Activated gamma-delta T cell treated with Interleukin-2 at 50 U/mL for 16 hours (primary cell): Measurements from ENCODE around the gene PTOV1.

Experiments used
- DNase-seq: peaks from one replicate; pipeline ENCODE4 v3.0.0-alpha.2; 2020

Gene PTOV1

GRCh38 chr19:49877020-49877878 lies 26.3 kb downstream of the PTOV1 start, which contains the start of the genes AKT1S1 and TBC1D17:
AKT1S1 (minus strand) TSS chr19:49877355; CDS start chr19:49873295, 4,060 bp downstream.
TBC1D17 (plus strand) TSS chr19:49877702; CDS start chr19:49877724, 22 bp downstream.
- DNase-seq: peak; percentile 97

GRCh38 chr19:49877879-49878743 lies 27.2 kb downstream of the PTOV1 start:
- DNase-seq: peak; percentile 97

- no peak for DNase-seq
Measured at GRCh38 chr19:49878744-49879070, 27.7 kb downstream of the PTOV1 start.

GRCh38 chr19:49879243-49879963 lies 28.4 kb downstream of the PTOV1 start:
- no peak for DNase-seq

GRCh38 chr19:49880162-49880869 lies 29.4 kb downstream of the PTOV1 start:
- DNase-seq: no peak

DNA sequence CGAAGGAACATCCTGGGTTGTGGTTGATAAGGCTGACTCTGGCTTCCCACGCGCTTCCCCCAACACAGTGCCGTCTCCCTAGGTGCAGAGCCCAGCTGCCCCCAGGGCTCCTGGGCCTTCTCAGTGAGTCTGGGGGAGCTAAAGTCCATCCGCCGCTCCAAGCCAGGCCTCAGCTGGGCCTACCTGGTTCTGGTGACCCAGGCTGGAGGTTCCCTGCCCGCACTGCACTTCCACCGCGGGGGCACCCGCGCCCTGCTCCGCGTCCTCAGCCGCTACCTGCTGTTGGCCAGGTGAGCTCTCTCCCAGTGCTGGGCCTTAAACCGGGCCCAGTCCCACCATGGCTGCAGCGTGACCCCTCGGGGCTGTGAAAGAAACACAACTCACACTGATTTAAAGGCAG lies 30.2 kb downstream of the PTOV1 start:
- no peak for DNase-seq

DNA sequence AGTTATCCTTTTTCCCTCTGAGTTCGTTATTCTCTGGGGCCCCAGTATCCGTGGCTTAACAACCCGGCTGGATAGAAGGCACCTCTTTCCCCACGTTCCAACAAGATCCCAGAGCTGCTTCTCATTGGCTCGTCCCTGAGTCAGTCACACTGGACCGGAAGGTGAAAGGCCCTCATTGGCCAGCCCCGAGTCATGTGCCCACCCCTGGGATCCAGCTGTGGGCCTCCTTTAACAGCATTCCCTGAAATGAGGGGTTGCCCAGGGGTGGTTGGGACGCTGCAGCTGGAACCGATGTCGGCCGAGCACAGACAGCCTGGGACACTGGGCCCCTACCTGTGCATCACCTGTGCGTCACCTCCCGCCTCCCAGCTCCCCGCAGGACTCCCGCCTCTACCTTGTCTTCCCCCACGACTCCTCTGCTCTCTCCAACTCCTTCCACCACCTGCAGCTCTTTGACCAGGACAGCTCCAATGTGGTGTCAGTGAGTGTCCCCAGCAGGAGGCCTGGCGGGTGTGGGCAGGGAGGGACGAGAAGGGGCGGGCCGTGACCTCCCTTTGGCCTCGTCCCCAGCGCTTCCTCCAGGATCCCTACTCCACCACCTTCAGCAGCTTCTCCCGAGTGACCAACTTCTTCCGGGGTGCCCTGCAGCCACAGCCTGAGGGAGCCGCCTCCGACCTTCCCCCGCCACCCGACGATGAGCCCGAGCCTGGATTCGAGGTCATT lies 30.9 kb downstream of the PTOV1 start:
- DNase-seq: no peak

- DNase-seq: no peak
Measured at GRCh38 chr19:49882643-49883042, 31.7 kb downstream of the PTOV1 start.

DNA sequence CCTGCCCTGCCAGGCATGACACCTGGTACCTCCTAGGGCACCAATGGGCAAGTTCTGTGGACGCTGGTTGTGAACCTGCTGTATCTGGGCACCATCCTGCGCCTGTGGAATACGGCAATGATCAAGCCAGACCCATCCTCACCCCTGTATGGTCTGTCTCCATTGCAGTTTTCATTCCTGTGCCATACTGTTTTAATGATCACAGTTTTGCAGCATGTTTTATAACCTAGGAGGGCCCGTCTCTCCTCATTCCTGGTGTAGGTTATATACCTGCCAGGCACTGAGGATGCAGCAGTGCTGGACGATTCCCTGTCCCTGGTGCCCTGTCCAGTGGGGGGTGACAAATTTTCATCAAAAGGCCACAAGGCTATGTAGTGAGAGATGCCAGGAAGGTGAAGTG lies 32.1 kb downstream of the PTOV1 start:
- DNase-seq: no peak

- no peak for DNase-seq
Measured at GRCh38 chr19:49884109-49884508, 33.1 kb downstream of the PTOV1 start.

DNA sequence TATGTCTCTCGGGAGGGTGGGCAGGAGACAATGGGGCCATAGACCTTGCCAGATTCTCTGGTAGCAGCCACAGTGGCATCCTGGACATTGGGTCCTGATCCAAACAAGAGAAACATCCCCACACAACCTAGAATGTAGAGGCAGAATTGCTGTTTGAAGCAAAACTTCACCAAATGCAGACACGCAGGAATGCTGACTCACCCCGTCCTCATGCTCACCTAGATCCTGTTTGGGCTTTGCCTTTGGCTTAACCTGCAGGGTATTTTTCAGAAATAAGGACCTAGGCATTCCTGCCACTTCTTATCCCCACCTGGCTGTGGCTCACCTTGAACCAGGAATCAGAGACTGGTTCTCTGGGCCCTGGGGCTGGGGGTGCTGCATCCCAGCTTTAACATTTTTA lies 33.8 kb downstream of the PTOV1 start:
- no peak for DNase-seq

DNA sequence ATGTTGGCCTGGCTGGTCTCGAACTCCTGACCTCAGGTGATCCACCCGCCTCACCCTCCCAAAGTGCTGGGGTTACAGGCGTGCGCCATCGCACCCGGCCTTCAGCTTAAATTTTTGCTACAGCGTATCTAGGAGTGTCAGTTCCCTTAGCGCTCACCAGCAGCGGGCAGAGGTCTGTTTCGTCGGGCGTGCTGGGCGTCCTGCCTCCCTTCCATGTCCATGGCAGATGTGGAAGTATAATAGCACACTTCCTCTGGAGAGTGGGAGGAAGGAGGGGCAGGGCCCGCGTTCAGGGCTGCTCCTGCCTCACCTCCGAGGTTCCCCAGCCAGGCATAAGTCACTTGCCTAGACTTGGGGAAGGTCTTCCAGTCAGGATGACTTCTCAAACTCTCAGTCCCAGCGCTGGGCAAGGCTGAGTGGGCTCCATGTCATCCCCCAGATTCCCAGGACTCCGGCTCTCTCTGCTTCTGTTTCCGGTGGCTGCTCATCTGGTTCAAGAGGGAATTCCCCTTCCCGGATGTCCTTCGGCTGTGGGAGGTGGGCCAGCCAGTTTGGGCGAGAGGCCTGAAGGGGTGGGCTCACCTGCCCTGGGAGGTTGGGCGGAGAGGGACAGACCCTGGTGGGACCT lies 36.2 kb downstream of the PTOV1 start:
- DNase-seq: no peak

DNA sequence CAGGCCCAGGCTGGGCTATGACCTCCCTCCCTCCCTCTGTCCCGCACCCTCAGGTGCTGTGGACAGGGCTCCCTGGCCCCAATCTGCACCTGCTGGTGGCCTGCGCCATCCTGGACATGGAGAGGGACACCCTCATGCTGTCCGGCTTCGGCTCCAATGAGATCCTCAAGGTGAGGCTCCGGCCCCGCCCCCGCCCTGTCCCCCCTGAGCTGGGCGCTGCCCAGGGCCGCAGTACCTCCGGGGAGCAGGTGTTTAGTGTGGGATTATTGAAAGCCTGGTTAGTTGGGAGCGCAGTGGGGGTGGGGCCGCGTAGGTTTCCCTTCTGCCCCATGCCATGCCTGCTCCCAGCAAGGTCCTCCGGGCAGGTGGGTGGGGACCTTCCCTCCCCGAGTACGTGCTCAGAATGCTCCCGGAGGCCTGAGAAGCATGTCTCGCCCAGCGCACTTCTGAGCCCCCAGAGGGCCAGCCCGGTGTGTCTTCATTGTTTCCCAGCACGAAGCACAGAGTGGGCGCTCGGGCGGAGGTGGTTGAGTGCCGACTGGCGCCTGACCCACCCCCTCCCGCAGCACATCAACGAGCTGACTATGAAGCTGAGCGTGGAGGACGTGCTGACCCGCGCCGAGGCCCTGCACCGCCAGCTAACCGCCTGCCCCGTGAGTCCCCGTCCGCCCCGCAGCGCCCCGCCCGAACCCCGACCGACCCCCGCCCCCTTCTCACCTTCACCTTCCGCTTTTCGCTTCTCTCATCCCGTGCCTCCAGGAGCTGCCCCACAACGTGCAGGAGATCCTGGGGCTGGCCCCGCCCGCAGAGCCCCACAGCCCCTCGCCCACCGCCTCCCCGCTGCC lies 36.9 kb downstream of the PTOV1 start:
- DNase-seq: no peak

- no peak for DNase-seq
Measured at GRCh38 chr19:49888510-49888824, 37.5 kb downstream of the PTOV1 start.

- DNase-seq: no peak
Measured at GRCh38 chr19:49889038-49889686, 38.2 kb downstream of the PTOV1 start.

GRCh38 chr19:49889687-49890348 lies 38.9 kb downstream of the PTOV1 start:
- peak; percentile 70 for DNase-seq

GRCh38 chr19:49890349-49891311 lies 39.7 kb downstream of the PTOV1 start:
- peak; percentile 56 for DNase-seq

- no peak for DNase-seq
Measured at GRCh38 chr19:49891393-49891792, 40.4 kb downstream of the PTOV1 start.
